ENCODE results near the gene C1orf50.
"Not testable (repeated sequence)": the region's sequence is repeated elsewhere in the genome, so short reads cannot be mapped to it uniquely, and the experiment has no call there.

C1orf50 gene

DNA sequence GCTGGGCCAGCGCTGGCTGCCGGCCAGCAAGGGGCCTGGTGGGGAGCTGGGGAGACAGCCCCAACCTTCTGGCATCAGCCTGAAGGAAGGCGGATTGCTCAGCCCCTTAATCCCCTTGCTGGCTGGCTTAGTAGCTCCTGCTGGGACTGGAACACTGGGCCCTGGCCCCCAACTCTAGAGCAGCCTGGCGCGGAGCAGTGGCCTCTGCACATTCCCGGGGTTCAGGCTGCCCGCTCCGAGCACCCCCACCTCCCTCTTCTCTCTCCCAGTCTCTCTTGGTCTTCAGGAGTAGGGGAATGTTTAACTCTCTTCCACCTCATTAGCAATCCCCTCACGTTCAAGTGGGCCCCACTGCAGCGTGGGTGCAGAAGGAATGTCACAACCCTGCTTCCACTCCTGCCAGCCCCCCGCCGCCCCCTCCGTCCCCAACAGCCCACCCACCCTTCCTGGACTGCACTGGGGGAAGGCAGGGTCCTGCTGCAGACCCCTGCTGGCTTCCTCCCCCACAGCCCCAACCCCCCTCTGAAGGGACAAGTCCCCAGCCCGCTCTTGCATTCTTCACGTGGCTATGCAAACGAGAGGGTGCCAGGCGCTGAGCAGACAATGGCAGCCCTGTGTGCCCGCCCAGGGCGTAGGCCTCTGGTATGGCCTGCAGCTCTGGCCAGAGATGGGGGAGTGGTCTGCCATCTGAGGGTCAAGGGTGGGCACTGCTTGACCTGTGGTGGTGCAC is 26.0 kb upstream of the C1orf50 start:
- no peak for DNase-seq

DNA sequence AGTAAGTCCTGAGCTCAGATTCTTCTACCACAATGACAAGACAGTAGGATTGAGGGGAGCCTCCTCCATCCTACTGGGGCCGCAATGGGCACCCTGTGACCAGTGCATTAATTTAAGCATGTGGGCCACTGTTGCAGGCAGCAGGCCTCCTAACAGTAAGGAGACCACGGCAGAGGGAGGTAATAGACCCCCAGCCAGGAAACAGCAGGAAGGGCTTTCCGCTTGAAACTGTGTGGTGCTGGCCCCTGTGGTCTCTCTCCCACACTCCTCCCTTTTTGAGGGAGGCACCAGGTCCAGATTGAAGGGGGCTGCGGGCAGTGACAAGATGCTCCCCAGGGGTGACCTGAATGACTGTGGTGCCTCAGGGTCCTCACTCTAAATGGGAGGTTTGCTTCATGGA is 25.3 kb upstream of the C1orf50 start:
- no peak for DNase-seq

DNA sequence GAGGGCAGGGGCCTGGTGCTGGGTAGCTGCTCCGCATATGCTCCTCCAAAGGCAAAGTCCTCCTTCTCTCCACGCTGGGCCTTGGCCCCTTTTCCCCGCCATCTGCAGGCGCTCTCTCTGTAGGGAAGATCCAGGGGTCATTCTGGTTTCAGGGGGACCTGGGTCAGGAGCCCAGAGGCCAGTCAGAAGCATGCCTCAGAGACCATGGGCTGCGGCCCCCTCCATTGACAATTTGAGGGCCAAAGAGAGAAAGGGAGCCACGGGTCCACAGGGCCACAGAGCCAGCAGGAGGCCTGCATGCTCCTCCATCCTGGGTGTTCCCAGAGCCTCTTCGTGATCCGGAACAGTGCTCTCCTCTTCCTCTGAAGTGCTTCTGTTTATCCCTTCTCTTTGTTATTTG is 24.9 kb upstream of the C1orf50 start:
- DNase-seq, result no peak

DNA sequence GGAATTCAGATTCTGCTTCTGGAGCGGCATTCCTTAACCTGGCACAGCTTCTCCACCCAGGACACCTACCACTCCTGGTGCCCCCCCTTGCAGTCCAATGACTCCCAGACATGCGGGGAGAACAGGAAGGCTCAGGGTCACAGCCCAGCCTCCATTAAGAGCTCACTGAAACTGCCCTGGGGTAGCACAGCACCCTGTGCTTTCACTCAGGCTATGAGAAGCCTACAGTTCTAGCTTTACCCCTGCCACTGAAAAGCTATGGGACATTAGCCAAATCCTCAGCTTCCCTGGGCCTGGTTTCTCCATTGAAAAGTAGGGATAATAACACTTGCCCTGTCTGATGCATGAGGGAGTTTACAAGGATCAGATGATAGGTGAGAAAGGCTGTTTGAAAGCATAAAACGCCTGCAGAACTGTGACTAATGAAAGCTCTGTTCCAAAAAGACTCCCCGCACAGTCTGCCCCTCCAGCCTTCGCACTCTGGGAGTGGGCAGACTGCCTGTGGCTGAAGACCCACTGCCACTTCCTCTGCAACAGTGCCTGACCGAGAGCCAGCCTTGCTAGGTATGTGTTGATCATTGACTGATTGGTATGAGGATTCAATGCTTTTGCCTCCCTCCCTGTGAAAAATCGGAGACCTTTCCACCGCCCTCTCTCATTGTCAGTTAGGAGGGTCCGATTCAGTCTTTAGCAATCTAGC is 24.3 kb upstream of the C1orf50 start:
- no peak for DNase-seq

DNA sequence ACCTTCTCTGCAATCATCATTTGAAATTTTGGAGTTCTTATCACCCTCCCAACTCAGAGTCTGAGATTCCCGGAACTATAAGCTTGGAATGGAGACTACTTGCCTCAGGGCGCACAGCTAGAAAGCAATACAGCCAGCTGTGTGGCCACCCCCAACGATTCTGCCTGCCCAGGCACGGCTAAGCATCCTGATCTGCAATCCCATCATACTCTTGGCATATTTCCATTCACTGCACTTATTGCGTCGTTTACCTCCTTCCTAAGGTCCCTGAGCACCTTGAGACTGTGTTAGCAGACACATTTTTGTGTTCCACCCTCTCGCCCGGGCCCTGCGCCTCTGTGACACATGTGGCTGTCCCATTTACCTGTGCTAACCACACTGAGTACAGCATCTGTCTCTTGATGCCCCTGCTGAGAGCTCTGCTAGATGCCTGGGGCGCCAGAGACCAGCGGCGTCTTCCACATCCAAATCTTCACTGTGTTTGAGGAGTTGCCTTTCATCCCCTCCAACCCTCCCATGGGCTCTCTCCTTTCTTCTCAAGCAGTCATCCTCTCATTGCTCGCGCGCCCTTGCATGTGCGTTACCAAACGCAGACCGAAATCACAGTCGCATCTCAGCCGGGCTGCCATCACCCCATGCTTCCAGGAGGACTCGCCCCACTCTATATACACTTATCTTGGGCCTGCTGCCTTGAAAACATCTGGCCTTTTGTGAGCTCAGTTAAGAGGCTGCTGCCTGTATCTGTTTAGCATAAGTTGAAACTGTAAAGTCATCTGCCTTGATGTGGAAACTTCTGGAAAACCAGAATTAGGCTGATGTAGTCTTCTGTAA is 23.5 kb upstream of the C1orf50 start:
- no peak for DNase-seq

DNA sequence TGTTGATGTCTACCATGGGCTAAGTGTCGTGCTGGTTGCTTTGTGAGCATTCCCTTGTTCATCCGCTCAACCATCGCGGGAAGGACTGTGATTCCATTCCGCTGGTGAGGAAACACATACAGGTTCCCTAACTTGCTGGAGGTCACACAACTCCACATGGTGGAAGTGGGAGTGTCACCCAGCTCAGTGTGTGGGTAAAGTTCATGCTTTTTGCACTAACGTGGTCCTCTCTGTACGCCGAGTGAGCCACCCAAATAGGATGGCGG is 23.0 kb upstream of the C1orf50 start:
- no peak for DNase-seq

DNA sequence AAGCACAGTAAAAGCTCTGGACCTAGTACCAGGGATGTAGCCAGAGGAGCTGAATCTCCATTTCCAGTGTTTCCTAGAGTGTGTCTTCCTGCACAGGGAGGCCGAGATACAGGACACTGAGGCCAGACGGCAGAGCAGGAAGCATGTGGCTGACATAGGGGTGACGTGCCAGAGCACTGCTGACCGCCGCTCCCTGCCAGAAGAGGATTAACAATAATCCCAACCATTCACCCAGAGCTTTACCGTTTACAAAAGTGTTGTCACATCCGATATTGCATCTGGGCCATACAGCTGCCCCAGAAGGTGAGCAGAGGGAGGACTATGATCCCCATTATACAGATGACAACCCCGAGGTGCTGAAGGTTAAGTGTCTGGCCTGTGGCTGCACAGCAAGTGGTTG is 21.2 kb upstream of the C1orf50 start:
- no peak for DNase-seq

DNA sequence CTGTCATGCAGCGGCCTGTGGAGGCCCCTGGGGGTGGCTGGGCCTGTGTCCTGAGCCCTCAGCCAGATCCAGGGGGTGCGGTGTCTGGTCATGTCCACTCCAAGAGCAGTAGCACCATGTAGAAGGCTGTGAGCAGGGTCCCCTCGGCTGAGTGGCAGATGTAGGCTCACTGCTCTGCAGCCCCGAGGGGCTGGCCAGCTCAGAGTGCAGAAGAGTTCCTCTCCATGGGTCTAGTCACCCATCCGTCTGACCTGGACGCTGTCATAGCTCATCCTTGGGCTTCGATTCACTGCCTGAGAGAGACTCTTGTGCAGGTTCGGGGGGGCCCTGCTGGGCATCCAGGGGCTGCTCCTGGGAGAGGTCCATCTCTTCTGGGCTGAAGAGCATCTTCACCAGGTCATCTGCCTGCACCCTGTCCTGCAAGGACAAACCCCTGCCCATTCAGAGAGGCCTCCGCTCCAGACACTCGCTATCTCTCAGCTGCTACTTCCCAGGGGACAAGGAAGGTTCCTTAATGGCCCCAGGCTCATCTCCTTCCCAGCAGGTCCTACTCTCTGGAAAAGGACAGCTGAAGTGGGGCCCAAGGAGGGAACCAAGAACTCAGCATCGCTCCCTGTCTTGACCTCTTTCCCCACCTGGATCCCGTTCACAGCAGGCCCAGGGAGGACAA is 20.5 kb upstream of the C1orf50 start:
- DNase-seq, result no peak

DNA sequence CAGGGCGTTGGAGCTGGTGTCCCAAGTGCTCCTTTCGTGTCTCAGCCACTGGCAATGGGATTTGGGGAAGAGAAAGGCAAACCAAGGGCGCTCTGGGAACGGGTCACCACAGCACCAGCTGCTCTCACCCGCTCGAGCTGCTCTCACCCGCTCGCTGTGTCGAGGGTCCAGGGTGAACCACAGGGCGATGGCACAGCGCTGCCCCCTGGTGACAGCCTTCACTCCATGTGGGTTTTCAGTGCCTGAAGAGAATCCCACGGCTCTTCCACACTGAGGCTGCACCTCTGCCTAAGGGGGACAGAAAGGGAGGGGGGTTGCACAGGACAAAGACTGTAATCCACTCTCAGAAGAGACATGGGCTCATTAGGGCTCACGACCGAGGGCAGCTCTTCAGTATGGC is 19.9 kb upstream of the C1orf50 start:
- DNase-seq, result peak; percentile 72

DNA sequence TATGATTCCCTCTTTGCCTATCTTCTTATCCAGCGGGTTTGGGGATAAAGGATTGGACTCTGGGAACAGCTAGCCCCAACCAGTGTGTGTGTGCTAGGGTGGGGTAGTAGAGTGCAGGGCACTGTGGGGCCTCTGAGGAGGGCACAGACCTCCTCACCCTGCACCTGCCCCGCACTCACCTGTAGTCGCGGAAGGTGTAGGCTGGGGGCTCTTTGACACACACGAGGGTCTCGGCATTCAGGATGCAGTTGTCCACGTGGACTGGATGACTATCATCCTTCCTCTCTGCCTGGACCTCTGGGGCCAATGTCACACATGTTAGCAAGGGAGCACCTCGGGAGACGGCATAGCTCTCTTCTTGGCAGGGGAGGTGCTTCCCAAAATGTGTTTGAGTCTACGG is 19.0 kb upstream of the C1orf50 start:
- DNase-seq, result no peak

DNA sequence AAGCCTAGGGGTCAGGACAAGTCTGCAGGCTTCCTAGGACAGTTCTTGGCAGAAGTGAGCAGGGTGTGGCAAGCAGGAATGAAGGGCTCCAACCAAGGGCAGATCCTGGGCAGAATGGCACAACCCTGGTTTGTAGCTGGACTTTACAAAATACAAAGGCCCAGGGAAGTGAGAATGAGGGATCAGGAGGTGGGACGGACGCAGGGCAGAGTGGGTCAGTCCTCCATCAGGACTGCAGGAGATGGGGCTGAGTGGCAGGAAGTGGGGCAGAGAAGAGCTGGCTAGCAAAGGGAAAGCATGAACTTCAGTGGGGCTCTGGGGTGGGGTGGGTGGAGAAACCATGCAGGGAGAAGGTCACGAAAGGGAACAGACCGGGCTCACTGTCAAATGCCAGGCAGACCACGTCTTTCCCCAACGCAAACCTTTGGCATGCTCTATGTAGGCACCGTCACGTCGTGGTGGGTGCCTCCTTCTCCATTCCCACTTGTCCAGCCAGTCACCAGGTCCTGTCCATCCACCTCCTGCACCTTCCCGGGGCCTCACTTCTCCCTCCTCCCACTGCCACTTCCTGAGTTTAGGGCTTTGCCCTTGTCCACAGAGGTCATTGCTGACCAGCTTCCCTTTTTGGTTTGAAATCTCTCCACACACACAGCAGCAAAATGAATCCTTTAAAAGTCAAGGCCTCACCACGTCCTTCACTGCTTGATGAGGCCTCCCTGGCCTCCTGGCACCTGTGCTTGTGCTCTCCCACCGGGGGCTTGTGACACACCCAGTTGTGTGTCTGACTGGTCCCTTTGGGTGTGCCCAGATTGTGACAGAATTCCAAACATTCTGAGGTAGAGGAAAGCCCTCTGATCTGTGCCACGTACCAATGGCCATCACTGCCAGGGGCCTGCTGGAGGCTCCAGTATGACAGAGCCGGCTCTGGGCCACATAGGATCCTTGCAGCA is 18.3 kb upstream of the C1orf50 start:
- DNase-seq, result no peak

DNA sequence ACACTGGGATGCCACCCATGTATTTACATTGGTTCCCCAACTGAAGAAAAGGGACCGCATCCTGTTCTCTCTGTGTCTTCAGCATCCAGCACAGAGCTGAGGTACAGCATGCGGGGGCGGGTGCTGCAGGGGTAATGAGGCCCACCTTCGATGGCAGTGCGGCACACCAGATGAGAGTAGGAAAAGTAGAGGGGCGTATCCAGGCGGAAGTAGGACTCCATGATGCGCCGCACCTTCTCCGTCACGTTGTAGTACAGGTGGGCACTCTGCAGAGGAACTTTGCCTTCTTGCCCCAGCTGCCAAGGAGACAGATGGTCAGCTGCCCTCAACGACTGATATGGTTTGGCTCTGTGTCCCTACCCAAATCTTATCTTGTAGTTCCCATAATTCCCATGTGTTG is 17.0 kb upstream of the C1orf50 start:
- DNase-seq, result no peak

DNA sequence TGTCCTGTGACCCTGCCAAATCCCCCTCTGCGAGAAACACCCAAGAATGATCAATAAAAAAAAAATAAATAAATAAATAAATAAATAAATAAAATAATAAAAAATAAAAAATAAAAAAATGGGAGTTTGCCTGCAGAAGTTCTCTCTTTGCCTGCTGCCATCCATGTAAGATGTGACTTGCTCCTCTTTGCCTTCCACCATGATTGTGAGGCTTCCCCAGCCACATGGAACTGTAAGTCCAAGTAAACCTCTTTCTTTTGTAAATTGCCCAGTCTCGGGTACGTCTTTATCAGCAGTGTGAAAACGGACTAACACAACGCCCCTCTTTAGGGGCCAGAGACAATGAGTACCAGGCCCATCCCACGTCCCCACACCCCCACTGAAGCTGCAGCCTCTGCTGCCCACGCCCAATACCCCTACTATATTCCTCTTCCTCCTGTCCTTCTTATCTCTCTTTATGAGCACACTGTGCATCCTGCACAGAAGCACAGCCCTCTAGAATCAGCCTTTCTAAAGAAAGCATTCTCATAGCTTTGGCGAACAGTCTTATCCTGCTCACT is 15.5 kb upstream of the C1orf50 start:
- not testable (repeated sequence) for DNase-seq

DNA sequence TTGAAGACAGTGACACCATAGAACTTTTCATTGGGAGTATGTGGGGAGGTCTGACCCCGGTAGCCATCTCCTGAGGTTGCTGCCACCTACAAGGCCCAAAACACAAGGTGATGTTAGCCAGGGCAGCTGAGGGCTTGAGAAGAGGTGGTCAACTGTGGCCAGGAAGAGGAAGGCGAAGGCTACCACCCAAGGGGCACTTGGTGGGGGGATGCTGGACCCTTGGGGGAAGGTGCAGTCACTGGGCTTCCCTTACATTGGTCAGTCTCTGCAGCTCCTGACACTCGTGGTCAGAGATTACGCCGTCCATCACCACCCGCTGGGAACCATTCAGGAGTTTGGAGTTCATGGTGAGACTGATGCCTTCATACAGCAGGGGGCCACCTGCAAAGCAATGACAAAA is 14.8 kb upstream of the C1orf50 start:
- DNase-seq, result no peak

DNA sequence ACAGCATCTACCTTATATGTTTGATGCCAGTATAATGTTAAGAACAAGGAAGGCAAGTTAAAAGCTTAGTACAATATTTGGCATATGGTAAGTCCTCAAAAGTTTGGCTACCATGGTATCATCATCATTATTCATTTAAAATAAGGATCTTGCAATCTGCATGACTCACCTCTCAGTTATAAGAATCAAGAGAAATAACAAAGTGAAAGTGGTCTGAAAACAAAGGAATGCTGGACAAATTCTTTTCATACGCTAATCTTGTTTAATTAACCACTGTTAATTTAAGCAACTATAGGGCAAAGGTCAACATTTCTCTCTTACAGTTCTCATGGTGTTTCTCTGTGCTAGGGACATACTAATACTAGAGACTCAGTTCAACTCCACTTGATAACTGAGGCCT is 14.0 kb upstream of the C1orf50 start:
- DNase-seq, result no peak

DNA sequence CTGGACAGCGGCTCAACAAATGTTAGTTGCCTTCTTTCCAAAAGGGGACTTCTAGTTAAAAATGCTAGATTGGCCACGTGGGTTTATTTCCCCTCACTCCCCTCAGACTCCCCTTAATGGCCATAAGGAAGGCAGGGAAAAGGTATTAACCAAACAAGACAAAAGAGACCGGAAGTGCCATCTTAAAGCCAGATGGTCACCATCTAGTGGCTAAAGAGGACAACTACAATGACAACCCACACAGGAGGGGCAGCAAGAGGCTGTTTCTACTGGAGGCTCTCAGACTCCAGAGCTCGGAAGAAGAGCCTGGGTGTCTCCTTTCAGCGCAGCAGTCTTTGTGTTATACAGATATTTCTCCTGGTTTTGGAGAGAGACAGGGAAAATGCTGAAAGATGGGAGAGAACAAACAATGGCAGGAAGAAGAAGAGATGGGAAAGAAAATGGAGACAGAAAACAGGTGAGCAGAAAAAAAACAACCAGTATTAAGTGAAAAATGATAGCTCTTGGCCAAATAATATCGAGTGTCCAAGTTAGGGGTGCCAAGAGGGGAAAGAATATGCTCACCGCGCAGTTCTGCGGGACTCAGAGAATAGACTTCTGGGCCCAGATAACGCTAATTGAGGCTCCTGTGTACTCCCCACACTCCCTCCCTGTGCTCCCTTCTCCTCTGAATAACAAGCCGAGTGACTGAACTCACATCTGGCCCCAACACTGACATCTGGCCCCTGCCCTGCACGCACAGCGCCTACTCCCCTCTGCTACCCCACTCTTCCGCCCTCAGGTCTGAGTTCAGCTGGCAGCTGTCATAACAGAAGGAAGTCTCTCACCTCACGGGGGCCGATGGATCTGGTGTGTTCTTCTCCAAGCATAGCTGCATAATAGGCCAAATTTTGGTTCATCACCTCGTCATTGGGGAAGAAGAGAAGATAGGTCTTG is 9.8 kb upstream of the C1orf50 start:
- DNase-seq, result peak; percentile 88

DNA sequence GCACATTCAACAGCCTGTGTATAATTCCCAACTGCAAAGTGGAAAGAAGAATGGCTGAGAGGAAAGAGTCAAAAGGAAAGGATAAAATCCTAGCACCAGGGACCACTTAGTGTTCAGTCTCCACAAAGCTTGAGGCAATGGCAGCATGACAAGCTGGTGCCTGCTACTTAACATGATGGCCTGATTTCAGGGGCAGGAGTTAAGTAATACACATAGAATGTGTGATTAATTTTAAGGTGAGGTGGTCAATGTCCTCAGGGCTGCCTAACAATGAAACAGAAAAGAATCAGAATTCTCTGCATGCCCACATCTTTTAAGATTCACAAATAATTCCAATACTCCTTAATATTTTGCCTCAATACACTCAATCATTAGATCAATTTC is 9.2 kb upstream of the C1orf50 start:
- no peak for DNase-seq

DNA sequence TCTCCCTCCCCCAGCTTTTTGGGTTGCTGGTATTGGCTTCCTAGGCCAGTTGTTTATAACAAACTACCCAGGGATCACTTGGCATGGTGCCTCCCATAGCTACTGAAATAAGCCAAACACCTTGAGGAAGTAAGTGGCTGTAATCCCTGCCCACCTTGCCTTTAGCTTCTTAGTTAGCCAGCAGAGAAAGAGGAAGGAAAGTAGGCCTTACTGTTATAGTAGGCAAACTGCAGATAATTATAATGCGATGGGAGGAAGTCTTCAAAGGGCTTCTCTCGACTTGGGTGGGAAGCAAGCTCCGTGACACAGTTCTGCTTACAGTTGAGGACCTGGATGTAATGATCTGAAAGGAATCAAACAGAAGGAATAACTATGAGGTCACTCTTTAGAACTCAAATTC is 8.4 kb upstream of the C1orf50 start:
- DNase-seq, result peak; percentile 29

DNA sequence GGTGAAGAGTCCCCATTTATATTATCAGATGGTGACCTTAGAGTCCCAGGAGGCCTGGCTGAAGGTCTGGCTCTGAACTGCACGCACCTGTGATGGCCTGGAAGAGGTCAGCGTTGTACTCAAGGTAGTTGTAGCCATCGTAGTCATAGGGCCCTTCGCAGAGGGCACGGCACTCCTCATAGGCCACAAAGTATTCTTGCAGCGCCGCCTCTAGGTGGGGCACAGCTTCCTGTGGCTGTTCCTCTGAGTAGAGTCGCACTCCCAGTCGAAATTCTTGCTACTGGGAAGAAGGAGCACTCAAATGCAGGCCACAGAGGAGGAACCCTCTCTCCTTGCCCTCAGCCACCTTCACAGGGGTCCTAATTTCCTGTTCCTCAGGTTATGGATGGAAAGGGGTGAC is 7.9 kb upstream of the C1orf50 start:
- peak; percentile 50 for DNase-seq

DNA sequence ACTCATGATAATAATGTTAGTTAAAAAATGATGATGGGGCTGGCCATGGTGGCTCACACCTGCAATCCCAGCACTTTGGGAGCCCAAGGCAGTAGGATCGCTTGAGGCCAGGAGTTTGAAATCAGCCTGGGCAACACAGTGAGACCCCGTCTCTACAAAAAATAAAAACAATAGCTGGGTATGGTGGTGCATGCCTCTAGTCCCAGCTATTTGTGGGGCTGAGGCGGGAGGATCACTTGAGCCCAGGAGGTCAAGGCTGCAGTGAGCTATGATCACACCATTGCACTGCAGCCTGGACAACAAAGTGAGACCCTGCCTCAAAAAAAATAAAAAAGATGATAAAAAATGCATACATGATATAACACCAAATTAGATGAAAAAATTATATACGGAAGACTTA is 5.5 kb upstream of the C1orf50 start:
- no peak for DNase-seq

DNA sequence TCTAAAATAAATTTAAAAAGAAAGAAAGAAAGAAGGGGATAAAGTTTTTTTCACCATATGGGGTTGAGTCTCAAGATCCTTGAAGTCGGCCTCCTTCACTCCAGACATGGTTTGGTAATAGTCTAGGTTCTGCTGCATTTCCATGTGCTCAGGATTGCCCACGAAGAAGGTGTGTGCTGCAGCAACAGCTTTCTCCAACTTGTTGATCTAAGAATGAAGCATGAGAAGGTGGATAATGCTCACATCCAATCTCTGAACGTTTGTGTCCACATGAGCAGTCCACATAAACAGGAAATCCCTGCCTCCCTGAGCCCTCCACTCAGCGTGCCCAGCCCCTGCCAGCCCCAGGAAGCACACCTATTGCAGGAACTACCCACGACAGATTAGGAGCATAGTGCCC is 4.8 kb upstream of the C1orf50 start:
- DNase-seq, result no peak
